Astrocyte of the spinal cord (primary cell): ENCODE measurements around the gene MRPL54.

Experiments used
- DNase-seq: peaks from one replicate; pipeline ENCODE4 v3.0.0; 2011; ENCODE audit warnings: low read depth, low spot score
- H3K4me3 ChIP-seq: 2 replicates; pipeline ENCODE4 v1.5.1; 2011; ENCODE audit warnings: low read depth, mild to moderate bottlenecking, low read length, moderate library complexity
- in situ Hi-C: cut with HindIII; loops from 2 replicates; pipeline ENCODE4 v1.10.0; 2017; ENCODE audit warnings: low sequenced_read_pairs
- TF ChIP-seq, protein P1 (sequence below): IDR thresholded peaks from 2 replicates; pipeline ENCODE4 v1.5.1; 2012; ENCODE audit warnings: low read depth, mild to moderate bottlenecking, low read length, inconsistent platforms

Gene MRPL54

DNA sequence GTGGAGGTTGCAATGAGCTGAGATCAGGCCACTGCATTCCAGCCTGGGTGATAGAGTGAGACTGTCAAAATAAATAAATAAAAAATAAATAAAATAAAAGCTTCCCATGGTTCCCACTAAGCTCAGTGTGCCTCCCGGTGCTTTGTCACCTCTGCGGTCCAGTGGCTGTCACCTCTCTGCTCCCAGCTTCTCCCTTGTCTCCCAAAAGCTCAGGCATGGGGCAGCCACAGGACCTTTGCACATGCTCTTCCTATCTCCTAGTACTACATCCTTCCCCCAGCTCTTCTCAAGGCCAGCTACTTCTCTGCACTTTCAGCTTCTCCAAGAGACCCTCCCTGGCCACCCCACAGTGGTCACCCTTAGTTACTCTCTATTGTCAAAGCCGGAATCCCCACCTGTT, 31.3 kb downstream of the MRPL54 start:
- in situ Hi-C loops: no loop called here
- H3K4me3 ChIP-seq: no peak overlapping the region
- DNase-seq: no peak
- TF ChIP-seq, protein P1, sequence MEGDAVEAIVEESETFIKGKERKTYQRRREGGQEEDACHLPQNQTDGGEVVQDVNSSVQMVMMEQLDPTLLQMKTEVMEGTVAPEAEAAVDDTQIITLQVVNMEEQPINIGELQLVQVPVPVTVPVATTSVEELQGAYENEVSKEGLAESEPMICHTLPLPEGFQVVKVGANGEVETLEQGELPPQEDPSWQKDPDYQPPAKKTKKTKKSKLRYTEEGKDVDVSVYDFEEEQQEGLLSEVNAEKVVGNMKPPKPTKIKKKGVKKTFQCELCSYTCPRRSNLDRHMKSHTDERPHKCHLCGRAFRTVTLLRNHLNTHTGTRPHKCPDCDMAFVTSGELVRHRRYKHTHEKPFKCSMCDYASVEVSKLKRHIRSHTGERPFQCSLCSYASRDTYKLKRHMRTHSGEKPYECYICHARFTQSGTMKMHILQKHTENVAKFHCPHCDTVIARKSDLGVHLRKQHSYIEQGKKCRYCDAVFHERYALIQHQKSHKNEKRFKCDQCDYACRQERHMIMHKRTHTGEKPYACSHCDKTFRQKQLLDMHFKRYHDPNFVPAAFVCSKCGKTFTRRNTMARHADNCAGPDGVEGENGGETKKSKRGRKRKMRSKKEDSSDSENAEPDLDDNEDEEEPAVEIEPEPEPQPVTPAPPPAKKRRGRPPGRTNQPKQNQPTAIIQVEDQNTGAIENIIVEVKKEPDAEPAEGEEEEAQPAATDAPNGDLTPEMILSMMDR: no peak

DNA sequence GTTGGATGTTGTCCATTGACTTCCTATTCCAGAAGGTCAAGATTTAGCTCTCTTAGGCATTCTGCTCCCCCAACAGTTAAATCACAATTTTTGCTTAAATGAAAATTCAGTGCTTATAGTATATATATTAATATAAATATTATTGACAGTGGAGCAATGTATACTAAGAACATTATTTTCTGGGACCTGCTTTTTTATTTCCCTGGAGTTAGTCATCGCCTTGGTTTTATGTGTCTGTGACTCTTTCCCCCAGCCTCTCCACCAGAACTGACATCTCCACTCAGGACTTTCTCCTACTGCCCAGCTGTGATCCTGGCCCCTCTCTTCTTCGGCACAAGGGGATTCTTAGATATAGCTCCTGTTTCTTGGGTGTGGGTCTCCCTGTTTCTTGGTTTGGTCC, 33.9 kb downstream of the MRPL54 start:
- DNase-seq: no peak
- in situ Hi-C loops: no loop called here
- no peak overlapping the region for H3K4me3 ChIP-seq
- TF ChIP-seq, protein P1: no peak

DNA sequence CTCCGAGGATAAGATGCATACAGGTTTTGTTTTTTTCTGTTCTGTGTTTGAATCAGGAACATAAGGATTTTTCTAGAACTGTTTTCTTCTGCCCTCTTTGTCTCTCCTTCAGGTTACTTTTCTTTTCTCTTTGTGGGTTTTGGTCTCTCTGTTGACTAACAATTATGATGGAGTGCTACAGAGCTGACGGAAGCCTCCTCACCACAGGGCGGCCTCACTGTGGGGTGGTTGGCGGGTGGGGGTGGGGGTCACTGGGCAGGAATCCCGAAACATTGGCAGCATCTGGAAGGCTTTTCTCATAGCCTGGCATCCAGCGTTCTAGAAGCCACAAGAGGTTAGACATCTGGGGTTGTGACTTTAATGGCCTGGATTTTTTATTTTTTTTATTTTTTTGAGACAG, 35.7 kb downstream of the MRPL54 start:
- no peak for DNase-seq
- TF ChIP-seq, protein P1: no peak
- in situ Hi-C loops: no loop called here
- no peak overlapping the region for H3K4me3 ChIP-seq

DNA sequence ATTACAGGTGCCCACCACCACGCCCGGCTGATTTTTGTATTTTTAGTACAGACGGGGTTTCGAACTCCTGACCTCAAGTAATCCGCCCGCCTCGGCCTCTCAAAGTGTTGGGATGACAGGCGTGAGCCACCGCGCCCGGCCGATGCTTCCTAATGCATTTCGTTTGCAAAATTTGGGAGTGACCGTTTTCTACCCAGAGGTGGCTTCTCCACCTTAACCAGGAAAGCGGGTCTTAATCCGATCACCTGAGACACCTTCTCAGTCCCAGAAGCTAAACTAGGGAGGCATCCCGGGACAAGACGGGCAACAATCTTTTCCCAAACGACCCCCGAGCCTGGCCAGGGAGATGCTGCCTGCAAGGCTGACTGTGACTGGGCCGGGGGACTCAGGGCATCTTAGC, 38.5 kb downstream of the MRPL54 start:
- TF ChIP-seq, protein P1: no peak
- in situ Hi-C loops: no loop called here
- no peak for DNase-seq
- H3K4me3 ChIP-seq: no peak overlapping the region

DNA sequence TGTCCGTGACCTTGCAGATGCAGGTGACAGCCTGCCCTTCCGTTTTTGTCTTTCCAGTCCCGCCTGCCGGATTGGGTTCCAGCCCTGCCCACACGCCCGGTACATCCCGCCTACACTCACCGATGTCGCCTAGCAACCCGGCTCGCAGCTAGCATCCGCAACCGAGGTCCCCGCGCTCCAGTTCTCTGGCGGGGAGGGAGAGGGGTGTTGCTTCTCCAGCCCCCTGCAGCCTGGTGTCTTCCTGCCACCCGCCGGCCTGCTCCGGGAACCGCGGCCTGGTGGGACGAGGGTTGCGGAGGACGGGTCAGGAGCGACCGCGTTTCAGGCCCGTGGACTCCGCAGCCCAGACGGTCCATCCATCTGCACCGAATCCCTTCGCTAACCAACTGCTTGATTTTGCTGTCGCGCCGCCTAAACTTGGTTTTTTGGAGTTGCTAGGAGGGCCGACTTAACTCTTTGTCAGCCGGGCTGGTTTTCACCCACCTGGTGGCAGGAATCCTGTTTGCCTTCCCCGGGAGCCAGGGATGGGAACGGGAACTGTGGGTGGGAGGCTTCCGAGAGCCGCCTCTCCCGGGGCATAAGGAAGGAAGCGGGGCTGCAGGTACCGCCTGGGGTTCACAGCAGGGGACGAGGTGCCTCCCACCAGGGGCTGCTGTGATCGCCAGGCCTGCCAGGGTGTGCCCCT, 39.1 kb downstream of the MRPL54 start:
- no peak overlapping the region for H3K4me3 ChIP-seq
- in situ Hi-C loops: no loop called here
- no peak for DNase-seq
- TF ChIP-seq, protein P1: peak; percentile 40

DNA sequence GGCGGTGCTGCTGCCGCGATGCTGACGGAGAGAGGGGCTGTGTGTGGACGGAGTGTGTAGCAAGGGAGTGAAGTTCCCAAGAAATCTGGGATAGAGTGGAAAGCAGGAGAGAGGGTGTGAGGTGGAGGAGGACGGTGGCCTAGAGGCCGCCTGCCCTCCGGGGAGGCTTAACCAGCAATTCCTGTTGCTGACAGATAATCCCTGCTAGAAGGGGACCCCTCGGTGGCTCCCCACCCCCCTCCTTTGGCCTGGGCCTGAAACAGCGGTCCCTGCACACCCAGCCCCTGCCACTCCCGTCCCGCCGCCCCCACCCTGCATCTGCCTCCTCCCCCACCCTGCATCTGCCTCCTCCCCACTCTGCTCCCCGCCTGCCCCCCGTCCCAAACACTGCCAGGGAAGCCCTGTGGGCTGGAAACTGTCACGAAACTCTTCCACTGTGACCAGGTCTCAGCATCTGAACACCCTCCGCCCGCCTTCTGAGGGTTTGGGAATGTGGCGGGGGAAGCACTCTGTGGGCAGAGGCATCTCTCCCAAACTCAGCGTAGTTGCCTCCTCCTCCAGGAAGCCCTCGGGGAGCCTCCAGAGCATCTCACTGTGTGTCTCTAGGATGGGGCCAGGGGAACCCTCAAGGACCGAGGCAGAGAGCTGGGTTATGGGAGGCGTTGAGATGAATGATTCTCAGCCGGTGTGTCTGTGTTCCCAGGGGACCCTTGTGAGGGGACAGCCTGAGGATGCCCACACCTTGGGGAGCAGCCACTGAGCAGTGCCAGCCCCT, 40.8 kb downstream of the MRPL54 start:
- TF ChIP-seq, protein P1: no peak
- DNase-seq: no peak
- in situ Hi-C loops: no loop called here
- H3K4me3 ChIP-seq: no peak overlapping the region
